Fibroblast of gingiva (primary cell): ENCODE data around the gene AHNAK.

ENCODE experiments used
- DNase-seq: peaks from one replicate; pipeline ENCODE4 v3.0.0-alpha.2; 2011; ENCODE audit warnings: low read depth

Gene AHNAK

GRCh38 chr11:62548545-62549335 lies 2.1 kb upstream of the AHNAK start:
- DNase-seq = no peak

- no peak for DNase-seq
Measured at GRCh38 chr11:62547691-62548281, 1.2 kb upstream of the AHNAK start.

- DNase-seq = peak; percentile 51
Measured at GRCh38 chr11:62546929-62547625, 471 bp upstream of the AHNAK start.

- DNase-seq = peak; percentile 90
Measured at GRCh38 chr11:62545437-62546243, 966 bp downstream of the AHNAK start.

GRCh38 chr11:62544581-62545436 lies 1.8 kb downstream of the AHNAK start:
- DNase-seq = no peak

- no peak for DNase-seq
Measured at GRCh38 chr11:62543680-62544444, 2.7 kb downstream of the AHNAK start.

GRCh38 chr11:62542750-62543567 lies 3.6 kb downstream of the AHNAK start:
- DNase-seq = peak; percentile 92

- DNase-seq = no peak
Measured at GRCh38 chr11:62542111-62542745, 4.4 kb downstream of the AHNAK start.

- DNase-seq = peak; percentile 42
Measured at GRCh38 chr11:62540804-62541701, 5.6 kb downstream of the AHNAK start.

- peak; percentile 67 for DNase-seq
Measured at GRCh38 chr11:62539238-62539925, 7.2 kb downstream of the AHNAK start.

- DNase-seq = no peak
Measured at GRCh38 chr11:62538470-62539237, 8.0 kb downstream of the AHNAK start.

- DNase-seq = no peak
Measured at GRCh38 chr11:62536301-62536957, 10.2 kb downstream of the AHNAK start.

- DNase-seq = no peak
Measured at GRCh38 chr11:62535802-62536201, 10.8 kb downstream of the AHNAK start.

- no peak for DNase-seq
Measured at GRCh38 chr11:62534779-62535545, 11.6 kb downstream of the AHNAK start.

- no peak for DNase-seq
Measured at GRCh38 chr11:62532096-62532495, 14.5 kb downstream of the AHNAK start.
